Stomach (tissue), 9 donors: ENCODE measurements around the gene TBC1D3B. TPM values are rescaled to one million over a fixed set of nuclear protein-coding genes. Genes with fewer than 3 reads are reported as not detected.
"Not testable (repeated sequence)": the region's sequence is repeated elsewhere in the genome, so short reads cannot be mapped to it uniquely, and the experiment has no call there.

Experiments
- DNase-seq, 2 donors: peaks; one replicate each; pipeline versions ENCODE4 v3.0.0 to v3.0.0-alpha.2; 2013 to 2019
- H3K27ac ChIP-seq, 5 donors: fragments of 200-600 bp in 4 of 5; sonication (generic) in 4 of 5; one replicate each; pipeline ENCODE4 v1.5.1; 2013 to 2019; ENCODE audit warnings: mild to moderate bottlenecking in 1 of 5, moderate library complexity in 1 of 5
- H3K27me3 ChIP-seq, 3 donors: fragments of 200-600 bp; sonication (generic); one replicate each; pipeline ENCODE4 v1.5.1; 2017 to 2019; ENCODE audit warnings: mixed run types in 1 of 3
- H3K36me3 ChIP-seq, 4 donors: fragments of 200-600 bp; sonication (generic); 1 replicate in 3 of 4; 2 replicates in 1 of 4; pipeline ENCODE4 v1.5.1; 2016 to 2019
- H3K4me1 ChIP-seq, 4 donors: fragments of 200-600 bp; sonication (generic); one replicate each; pipeline ENCODE4 v1.5.1; 2016 to 2019
- H3K4me3 ChIP-seq, 4 donors: fragments of 200-600 bp; sonication (generic) in 3 of 4; one replicate each; pipeline ENCODE4 v1.5.1; 2016 to 2019; ENCODE audit warnings: mild to moderate bottlenecking in 1 of 4
- H3K9me3 ChIP-seq, 4 donors: fragments of 200-600 bp; sonication (generic); one replicate each; pipeline ENCODE4 v1.5.1; 2016 to 2019
- CTCF ChIP-seq, 7 experiments: fragments of 450-650 bp in 4 of 7; fragments of 200-600 bp in 3 of 7; sonication (generic) in 3 of 7; IDR thresholded peaks; one replicate each; pipeline ENCODE4 v1.5.1; 2016 to 2019; ENCODE audit warnings: antibody characterized with exemption in 7 of 7, control low read depth in 2 of 7, mild to moderate bottlenecking in 1 of 7
- EP300 ChIP-seq: sonication (generic); formaldehyde crosslinking; IDR thresholded peaks from one replicate; pipeline ENCODE4 v1.6.1; 2017; ENCODE audit warnings: antibody characterized with exemption
- POLR2A ChIP-seq, 4 donors: fragments of 450-650 bp; IDR thresholded peaks; one replicate each; pipeline ENCODE4 v1.6.1; 2016; ENCODE audit warnings: antibody characterized with exemption in 4 of 4, control low read depth in 2 of 4, mild to moderate bottlenecking in 1 of 4, moderate library complexity in 1 of 4
- POLR2AphosphoS5 ChIP-seq, 3 donors: sonication (generic); formaldehyde crosslinking; IDR thresholded peaks; one replicate each; pipeline ENCODE4 v1.6.1; 2016; ENCODE audit warnings: antibody characterized with exemption in 3 of 3
- WGBS, 5 donors: extraction: QIAGEN DNeasy Blood & Tissue Kit in 3 of 5; methylation state at CpG; one replicate each; pipeline versions ENCODE4 v1.1.5 to v1.1.7; 2013 to 2018; 5-methylcytosine and 5-hydroxymethylcytosine counted together
- intact Hi-C: fragments of 100-400 bp; cut with DNase I; formaldehyde crosslinking; loops from one replicate; pipeline ENCODE4 v1.15.1; 2023; ENCODE audit warnings: low total_unique reads
- polyA plus RNA-seq, 3 donors: library from polyadenylated mRNA; stranded (reverse); fragments of 200-250 nt; gene quantifications; one replicate each; pipeline ENCODE4 v1.2.3, GENCODE V29; 2013
- total RNA-seq, 5 donors: library from RNA; depleted of rRNA; stranded (reverse); fragments of >200 nt; gene quantifications; one replicate each; pipeline versions ENCODE4 v1.1.0 to v1.2.3, GENCODE V29; 2014 to 2016
- donor health status: healthy with polysubstance abuse.
- donor health status: Bipolar disorder and iron deficiency.
- donor health status: healthy.

Gene TBC1D3B
- total and polyA plus RNA-seq, 8 donors: 0.81 to 4.6 (median 1.6) TPM; not detected in 4

GRCh38 chr17:36127199-36127893 is 49.1 kb downstream of the TBC1D3B start:
- H3K27ac ChIP-seq: no peak overlapping the region
- no peak overlapping the region for H3K4me3 ChIP-seq
- peaks cover 0 to 12% (median 0%) of the 10 kb centered on the region in 3 donors for H3K27me3 ChIP-seq
- no peaks in the 10 kb centered on the region for H3K4me1 ChIP-seq
- H3K9me3 ChIP-seq: peaks cover 14 to 26% (median 18%) of the 10 kb centered on the region in 4 donors
- intact Hi-C loops: no loop called here
- H3K36me3 ChIP-seq: no peaks in the 10 kb centered on the region
- TF ChIP-seq POLR2AphosphoS5 (IDR thresholded peaks at IDR 0.05) (no peak), CTCF (IDR thresholded peaks at IDR 0.05) (no peak), EP300 (no peak)
- DNase-seq: no peak
- WGBS, 5 donors: 80 to 87% (median 84%) methylated on average over 7 of the region's 7 CpGs

GRCh38 chr17:36124879-36125824 is 51.3 kb downstream of the TBC1D3B start:
- no peaks in the 10 kb centered on the region for H3K36me3 ChIP-seq
- peaks cover 0 to 12% (median 0%) of the 10 kb centered on the region in 3 donors for H3K27me3 ChIP-seq
- no peak for TF ChIP-seq CTCF (IDR thresholded peaks at IDR 0.05)
- TF ChIP-seq POLR2AphosphoS5 (IDR thresholded peaks at IDR 0.05): no peak
- no peak for TF ChIP-seq EP300
- no peak for TF ChIP-seq POLR2A (IDR thresholded peaks at IDR 0.05)
- no peak overlapping the region for H3K27ac ChIP-seq
- no peaks in the 10 kb centered on the region for H3K4me1 ChIP-seq
- intact Hi-C loops: no loop called here
- H3K4me3 ChIP-seq: no peak overlapping the region
- WGBS, 5 donors: 77 to 88% (median 82%) methylated on average over 6 to 9 of the region's 9 CpGs
- peaks cover 14 to 26% (median 18%) of the 10 kb centered on the region in 4 donors for H3K9me3 ChIP-seq
- no peak for DNase-seq

GRCh38 chr17:36123431-36123830 is 53.0 kb downstream of the TBC1D3B start:
- DNase-seq: no peak
- intact Hi-C loops: no loop called here
- 65 to 92% (median 77%) methylated on average over 2 of the region's 2 CpGs for WGBS, 5 donors
- Histone ChIP-seq H3K27ac (no peak overlapping the region), H3K36me3 (no peaks in the 10 kb centered on the region), H3K4me1 (no peaks in the 10 kb centered on the region), H3K27me3 (peaks cover 0 to 18% (median 0%) of the 10 kb centered on the region in 3 donors), H3K4me3 (no peak overlapping the region), H3K9me3 (peaks cover 14 to 26% (median 18%) of the 10 kb centered on the region in 4 donors)
- TF ChIP-seq POLR2AphosphoS5 (IDR thresholded peaks at IDR 0.05) (no peak), POLR2A (IDR thresholded peaks at IDR 0.05) (no peak), EP300 (no peak), CTCF (IDR thresholded peaks at IDR 0.05) (no peak)

- H3K27me3 ChIP-seq: peaks cover 0 to 23% (median 0%) of the 10 kb centered on the region in 3 donors
- H3K27ac ChIP-seq, H3K4me3 ChIP-seq, H3K36me3 ChIP-seq, intact Hi-C loops, DNase-seq, H3K4me1 ChIP-seq: not testable (repeated sequence)
- 56 to 76% (median 67%) methylated on average over 6 of the region's 6 CpGs for WGBS, 5 donors
- peaks cover 13 to 14% (median 14%) of the 10 kb centered on the region in 4 donors for H3K9me3 ChIP-seq
Measured at GRCh38 chr17:36121099-36121498, 55.3 kb downstream of the TBC1D3B start.
